Cardiac ventricle fibroblast (primary cell): Measurements from ENCODE around the gene ORM2. TPM values are rescaled to one million over a fixed set of nuclear protein-coding genes. Genes with fewer than 3 reads are reported as not detected.

Source experiments
- total RNA-seq: library from RNA; depleted of rRNA; stranded (reverse); fragments of >200 nt; gene quantifications from 2 replicates; pipeline ENCODE4 v1.2.3, GENCODE V29; 2015

The ORM2 gene
- total RNA-seq, result not detected in 2 replicates

GRCh38 chr9:114329625-114330022, at the start of gene ORM2:
Gene ORM2 (plus strand): TSS chr9:114329869. CDS start chr9:114329905, 36 bp downstream.

GRCh38 chr9:114322831-114323531, 6.7 kb upstream of the ORM2 start, which contains the start of gene ORM1:
Gene ORM1 (plus strand): TSS chr9:114323098. CDS start chr9:114323134, 36 bp downstream.

Other genes starting within 250 kb of the ORM2 start
- gene KIF12, start 230.6 kb upstream of the ORM2 start, total RNA-seq, result not detected in 2 replicates
- gene COL27A1, start 174.3 kb upstream of the ORM2 start, total RNA-seq, result 3.8 and 7.6 TPM in 2 replicates
- gene ORM1, start 6.8 kb upstream of the ORM2 start, total RNA-seq, result not detected in 2 replicates
- 5.1 TPM in 2 replicates for gene AKNA, start 58.1 kb downstream of the ORM2 start, total RNA-seq
- gene WHRN, start 175.6 kb downstream of the ORM2 start, total RNA-seq, result 1.5 and 2.9 TPM in 2 replicates